A673 (cell line): ENCODE measurements around the gene TRIM37.

Experiments used
- EZH2 ChIP-seq: fragments of 200-600 bp; sonication (generic); IDR thresholded peaks from 2 replicates; pipeline ENCODE4 v1.6.1; 2017; ENCODE audit warnings: borderline replicate concordance, low read depth, mild to moderate bottlenecking, mixed read lengths, antibody characterized with exemption, low read length; ENCODE audit not compliant: poor library complexity, severe bottlenecking
- TF ChIP-seq, protein P1 (sequence below): fragments of 300-800, 200-600 bp; sonication (generic); conservative IDR thresholded peaks from 2 replicates; pipeline ENCODE4 v1.5.1; 2017; ENCODE audit warnings: low read depth, mild to moderate bottlenecking, antibody characterized with exemption, low read length, moderate library complexity, mixed read lengths

DNA sequence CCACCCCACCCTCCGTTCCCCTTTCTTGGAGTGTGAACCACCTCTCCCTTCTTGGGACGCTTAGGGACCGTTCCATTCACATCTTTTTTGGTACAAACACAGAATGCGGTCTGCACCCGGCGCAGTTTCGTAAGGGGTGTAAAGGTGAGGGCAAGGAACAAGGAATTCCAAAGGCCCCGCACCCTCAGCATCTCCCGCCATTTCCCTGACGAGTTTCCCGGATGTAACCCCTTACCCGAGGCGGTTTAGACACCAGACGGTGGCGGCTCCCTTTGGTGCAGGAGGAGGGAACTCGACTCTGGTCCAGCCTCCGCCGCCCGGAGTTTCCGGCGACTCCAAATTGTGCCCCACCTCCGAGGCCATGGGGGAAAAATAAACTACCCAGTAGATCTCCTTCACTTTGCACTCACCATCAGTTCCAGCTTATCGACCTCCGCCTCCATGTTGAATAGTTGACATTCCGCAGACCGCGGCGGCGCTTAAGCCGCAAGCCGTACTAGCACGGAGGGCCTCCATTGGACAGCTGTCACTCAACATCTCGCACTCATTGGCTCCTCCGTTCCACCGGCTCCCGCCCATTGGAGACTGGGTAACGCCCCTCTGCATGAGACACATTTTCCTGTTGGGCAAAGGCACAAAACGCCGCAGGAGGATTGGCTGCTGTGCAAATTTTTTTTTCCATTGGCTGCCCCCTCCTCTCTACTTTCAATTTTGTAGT, 48.2 kb upstream of the TRIM37 start, which contains the start of gene SKA2:
- TF ChIP-seq, protein P1, sequence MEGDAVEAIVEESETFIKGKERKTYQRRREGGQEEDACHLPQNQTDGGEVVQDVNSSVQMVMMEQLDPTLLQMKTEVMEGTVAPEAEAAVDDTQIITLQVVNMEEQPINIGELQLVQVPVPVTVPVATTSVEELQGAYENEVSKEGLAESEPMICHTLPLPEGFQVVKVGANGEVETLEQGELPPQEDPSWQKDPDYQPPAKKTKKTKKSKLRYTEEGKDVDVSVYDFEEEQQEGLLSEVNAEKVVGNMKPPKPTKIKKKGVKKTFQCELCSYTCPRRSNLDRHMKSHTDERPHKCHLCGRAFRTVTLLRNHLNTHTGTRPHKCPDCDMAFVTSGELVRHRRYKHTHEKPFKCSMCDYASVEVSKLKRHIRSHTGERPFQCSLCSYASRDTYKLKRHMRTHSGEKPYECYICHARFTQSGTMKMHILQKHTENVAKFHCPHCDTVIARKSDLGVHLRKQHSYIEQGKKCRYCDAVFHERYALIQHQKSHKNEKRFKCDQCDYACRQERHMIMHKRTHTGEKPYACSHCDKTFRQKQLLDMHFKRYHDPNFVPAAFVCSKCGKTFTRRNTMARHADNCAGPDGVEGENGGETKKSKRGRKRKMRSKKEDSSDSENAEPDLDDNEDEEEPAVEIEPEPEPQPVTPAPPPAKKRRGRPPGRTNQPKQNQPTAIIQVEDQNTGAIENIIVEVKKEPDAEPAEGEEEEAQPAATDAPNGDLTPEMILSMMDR, result no peak
- no peak for TF ChIP-seq EZH2
